ENCODE measurements around the gene ADGRL3.

The ADGRL3 gene

GRCh38 chr4:61468024-61468720, 268.0 kb downstream of the ADGRL3 start:
- no peak for TF ChIP-seq CTCF (IDR thresholded peaks at IDR 0.05; ENCODE audit: insufficient read depth, low read depth, low read length, missing control alignments)
- H3K4me3 ChIP-seq (ENCODE audit: low read depth, low read length): no peak overlapping the region
- no peak for DNase-seq (ENCODE audit: low read depth)

- no peak for DNase-seq (ENCODE audit: low read depth)
- TF ChIP-seq CTCF (IDR thresholded peaks at IDR 0.05; ENCODE audit: insufficient read depth, low read depth, low read length, missing control alignments): no peak
- H3K4me3 ChIP-seq (ENCODE audit: low read depth, low read length): no peak overlapping the region
These were observed 273.2 kb downstream of the ADGRL3 start for GRCh38 chr4:61473306-61473705.

GRCh38 chr4:61478340-61478739, 278.2 kb downstream of the ADGRL3 start:
- no peak overlapping the region for H3K4me3 ChIP-seq (ENCODE audit: low read depth, low read length)
- no peak for TF ChIP-seq CTCF (IDR thresholded peaks at IDR 0.05; ENCODE audit: insufficient read depth, low read depth, low read length, missing control alignments)
- no peak for DNase-seq (ENCODE audit: low read depth)

GRCh38 chr4:61485056-61485455, 284.9 kb downstream of the ADGRL3 start:
- H3K4me3 ChIP-seq (ENCODE audit: low read depth, low read length): no peak overlapping the region
- TF ChIP-seq CTCF (IDR thresholded peaks at IDR 0.05; ENCODE audit: insufficient read depth, low read depth, low read length, missing control alignments): no peak
- no peak for DNase-seq (ENCODE audit: low read depth)

GRCh38 chr4:61489927-61490326, 289.8 kb downstream of the ADGRL3 start:
- DNase-seq (ENCODE audit: low read depth): no peak
- H3K4me3 ChIP-seq (ENCODE audit: low read depth, low read length): no peak overlapping the region
- TF ChIP-seq CTCF (IDR thresholded peaks at IDR 0.05; ENCODE audit: insufficient read depth, low read depth, low read length, missing control alignments): no peak

GRCh38 chr4:61493041-61493440, 292.9 kb downstream of the ADGRL3 start:
- no peak for DNase-seq (ENCODE audit: low read depth)
- no peak for TF ChIP-seq CTCF (IDR thresholded peaks at IDR 0.05; ENCODE audit: insufficient read depth, low read depth, low read length, missing control alignments)
- no peak overlapping the region for H3K4me3 ChIP-seq (ENCODE audit: low read depth, low read length)

- DNase-seq (ENCODE audit: low read depth): no peak
- no peak for TF ChIP-seq CTCF (IDR thresholded peaks at IDR 0.05; ENCODE audit: insufficient read depth, low read depth, low read length, missing control alignments)
- no peak overlapping the region for H3K4me3 ChIP-seq (ENCODE audit: low read depth, low read length)
These were observed 293.3 kb downstream of the ADGRL3 start for GRCh38 chr4:61493470-61493869.
